NCI-H2029 treated with DMSO at 0.1 percent for 48 hours (cell line): ENCODE results near the gene RAC3.
"Not testable (repeated sequence)": the region's sequence is repeated elsewhere in the genome, so short reads cannot be mapped to it uniquely, and the experiment has no call there.

Experiments
- DNase-seq: peaks from one replicate; lab custom pipeline; 2025; lab: John Stamatoyannopoulos, UW

The RAC3 gene

GRCh38 chr17:82023447-82024241 lies 7.8 kb upstream of the RAC3 start:
- no peak for DNase-seq

GRCh38 chr17:82024859-82025258 lies 6.6 kb upstream of the RAC3 start:
- no peak for DNase-seq

GRCh38 chr17:82025401-82026107 lies 5.9 kb upstream of the RAC3 start:
- DNase-seq: no peak

- DNase-seq: no peak
Observed at GRCh38 chr17:82028246-82028645, 3.2 kb upstream of the RAC3 start.

- DNase-seq: no peak
Observed at GRCh38 chr17:82028966-82029365, 2.5 kb upstream of the RAC3 start.

- DNase-seq: no peak
Observed at GRCh38 chr17:82029391-82029790, 2.1 kb upstream of the RAC3 start.

- DNase-seq: no peak
Observed at GRCh38 chr17:82029990-82030469, 1.4 kb upstream of the RAC3 start.

- DNase-seq: peak; percentile 9
Observed at GRCh38 chr17:82030470-82031302, 792 bp upstream of the RAC3 start.

GRCh38 chr17:82031885-82032627 lies 578 bp downstream of the RAC3 start:
- DNase-seq: no peak

GRCh38 chr17:82033359-82034085 lies 2.0 kb downstream of the RAC3 start:
- no peak for DNase-seq

- no peak for DNase-seq
Observed at GRCh38 chr17:82034371-82035011, 3.0 kb downstream of the RAC3 start.

GRCh38 chr17:82035488-82035887 lies 4.0 kb downstream of the RAC3 start:
- DNase-seq: no peak

GRCh38 chr17:82035956-82036633 lies 4.6 kb downstream of the RAC3 start:
- DNase-seq: no peak

GRCh38 chr17:82036634-82037091 lies 5.2 kb downstream of the RAC3 start:
- DNase-seq: no peak

GRCh38 chr17:82037092-82037888 lies 5.8 kb downstream of the RAC3 start, which contains the start of gene DCXR:
Gene DCXR (minus strand): TSS chr17:82037697. CDS start chr17:82037682, 15 bp downstream.
- DNase-seq: peak; percentile 54

- no peak for DNase-seq
Observed at GRCh38 chr17:82037889-82038195, 6.4 kb downstream of the RAC3 start.

- DNase-seq: not testable (repeated sequence)
Observed at GRCh38 chr17:82038796-82039409, 7.4 kb downstream of the RAC3 start.

GRCh38 chr17:82039695-82040299 lies 8.3 kb downstream of the RAC3 start:
- DNase-seq: no peak
